SK-N-SH (cell line): ENCODE measurements around the gene LCE2B.

Experiments
- EP300 ChIP-seq, 2 experiments: IDR thresholded peaks; 2 replicates each; pipeline versions ENCODE4 v1.4.0 to v1.6.1; 2012; ENCODE audit warnings: borderline replicate concordance in 1 of 2, low read depth in 1 of 2, low read length in 1 of 2
- EZH2phosphoT487 ChIP-seq: fragments of 200-600 bp; sonication (generic); IDR thresholded peaks from 2 replicates; pipeline ENCODE4 v1.6.1; 2017; ENCODE audit warnings: low read depth, mixed run types, mild to moderate bottlenecking, antibody characterized with exemption, moderate library complexity, borderline replicate concordance
- FOXJ3 ChIP-seq: sonication (generic); formaldehyde crosslinking; IDR thresholded peaks from 2 replicates; pipeline ENCODE4 v1.5.1; 2020; ENCODE audit warnings: mild to moderate bottlenecking, missing genetic modification reagents
- FOXM1 ChIP-seq: IDR thresholded peaks from 2 replicates; pipeline ENCODE4 v1.4.0; 2012; ENCODE audit warnings: low read depth, mild to moderate bottlenecking
- POLR2AphosphoS5 ChIP-seq: IDR thresholded peaks from 2 replicates; pipeline ENCODE4 v1.6.1; 2012; ENCODE audit warnings: low read depth, low read length
- RAD21 ChIP-seq: IDR thresholded peaks from 2 replicates; pipeline ENCODE4 v1.6.1; 2012; ENCODE audit warnings: mild to moderate bottlenecking, low read length
- RXRA ChIP-seq: IDR thresholded peaks from 2 replicates; pipeline ENCODE4 v1.4.0; 2012; ENCODE audit warnings: low read depth, mild to moderate bottlenecking, borderline replicate concordance
- SIN3A ChIP-seq: IDR thresholded peaks from 2 replicates; pipeline ENCODE4 v1.6.1; 2012; ENCODE audit warnings: low read depth, mild to moderate bottlenecking, low read length, moderate library complexity, borderline replicate concordance
- YY1 ChIP-seq: IDR thresholded peaks from 2 replicates; pipeline ENCODE4 v1.4.0; 2012; ENCODE audit warnings: low read depth, mild to moderate bottlenecking
- TF ChIP-seq, protein P1 (sequence below): fragments of 200-600 bp; sonication (generic); IDR thresholded peaks from 2 replicates; pipeline ENCODE4 v1.6.1; 2017; ENCODE audit warnings: antibody characterized with exemption, mild to moderate bottlenecking, moderate library complexity
- TF ChIP-seq, protein P2 (sequence below): IDR thresholded peaks from 2 replicates; pipeline ENCODE4 v1.6.1; 2012; ENCODE audit warnings: mild to moderate bottlenecking, low read depth, low read length, moderate library complexity
- TF ChIP-seq, protein P3 (sequence below): IDR thresholded peaks from 2 replicates; pipeline ENCODE4 v1.4.0; 2012; ENCODE audit warnings: low read depth
- TF ChIP-seq, protein P4 (sequence below): fragments of 150-350 bp; IDR thresholded peaks from 2 replicates; pipeline ENCODE4 v1.6.1; 2017; ENCODE audit warnings: antibody characterized with exemption, low read length, low read depth, borderline replicate concordance

DNA sequence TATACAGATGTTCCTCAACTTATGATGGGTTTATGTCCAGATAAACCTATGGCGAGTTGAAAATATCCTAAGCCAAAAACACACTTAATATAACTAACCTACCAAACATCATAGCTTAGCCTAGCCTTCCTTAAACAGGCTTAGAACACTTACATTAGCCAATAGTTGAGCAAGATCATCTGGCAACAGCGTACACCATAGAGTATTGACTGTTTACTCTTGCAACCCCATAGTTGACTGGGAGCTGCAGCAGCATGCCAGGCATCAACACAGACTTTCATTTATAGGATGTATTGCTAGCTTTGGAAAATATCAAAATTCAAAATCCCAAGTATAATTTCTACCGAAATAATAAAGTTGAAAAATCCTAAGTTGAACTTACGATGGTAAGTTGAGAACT, 28.2 kb upstream of the LCE2B start:
- TF ChIP-seq, protein P1, sequence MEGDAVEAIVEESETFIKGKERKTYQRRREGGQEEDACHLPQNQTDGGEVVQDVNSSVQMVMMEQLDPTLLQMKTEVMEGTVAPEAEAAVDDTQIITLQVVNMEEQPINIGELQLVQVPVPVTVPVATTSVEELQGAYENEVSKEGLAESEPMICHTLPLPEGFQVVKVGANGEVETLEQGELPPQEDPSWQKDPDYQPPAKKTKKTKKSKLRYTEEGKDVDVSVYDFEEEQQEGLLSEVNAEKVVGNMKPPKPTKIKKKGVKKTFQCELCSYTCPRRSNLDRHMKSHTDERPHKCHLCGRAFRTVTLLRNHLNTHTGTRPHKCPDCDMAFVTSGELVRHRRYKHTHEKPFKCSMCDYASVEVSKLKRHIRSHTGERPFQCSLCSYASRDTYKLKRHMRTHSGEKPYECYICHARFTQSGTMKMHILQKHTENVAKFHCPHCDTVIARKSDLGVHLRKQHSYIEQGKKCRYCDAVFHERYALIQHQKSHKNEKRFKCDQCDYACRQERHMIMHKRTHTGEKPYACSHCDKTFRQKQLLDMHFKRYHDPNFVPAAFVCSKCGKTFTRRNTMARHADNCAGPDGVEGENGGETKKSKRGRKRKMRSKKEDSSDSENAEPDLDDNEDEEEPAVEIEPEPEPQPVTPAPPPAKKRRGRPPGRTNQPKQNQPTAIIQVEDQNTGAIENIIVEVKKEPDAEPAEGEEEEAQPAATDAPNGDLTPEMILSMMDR = no peak
- TF ChIP-seq RAD21 = no peak
- TF ChIP-seq EZH2phosphoT487 = no peak
- TF ChIP-seq YY1 = no peak
- no peak for TF ChIP-seq RXRA
- TF ChIP-seq POLR2AphosphoS5 = no peak
- TF ChIP-seq SIN3A = no peak
- TF ChIP-seq FOXJ3 (CRISPR knock-in tag) = no peak
- TF ChIP-seq, protein P2, sequence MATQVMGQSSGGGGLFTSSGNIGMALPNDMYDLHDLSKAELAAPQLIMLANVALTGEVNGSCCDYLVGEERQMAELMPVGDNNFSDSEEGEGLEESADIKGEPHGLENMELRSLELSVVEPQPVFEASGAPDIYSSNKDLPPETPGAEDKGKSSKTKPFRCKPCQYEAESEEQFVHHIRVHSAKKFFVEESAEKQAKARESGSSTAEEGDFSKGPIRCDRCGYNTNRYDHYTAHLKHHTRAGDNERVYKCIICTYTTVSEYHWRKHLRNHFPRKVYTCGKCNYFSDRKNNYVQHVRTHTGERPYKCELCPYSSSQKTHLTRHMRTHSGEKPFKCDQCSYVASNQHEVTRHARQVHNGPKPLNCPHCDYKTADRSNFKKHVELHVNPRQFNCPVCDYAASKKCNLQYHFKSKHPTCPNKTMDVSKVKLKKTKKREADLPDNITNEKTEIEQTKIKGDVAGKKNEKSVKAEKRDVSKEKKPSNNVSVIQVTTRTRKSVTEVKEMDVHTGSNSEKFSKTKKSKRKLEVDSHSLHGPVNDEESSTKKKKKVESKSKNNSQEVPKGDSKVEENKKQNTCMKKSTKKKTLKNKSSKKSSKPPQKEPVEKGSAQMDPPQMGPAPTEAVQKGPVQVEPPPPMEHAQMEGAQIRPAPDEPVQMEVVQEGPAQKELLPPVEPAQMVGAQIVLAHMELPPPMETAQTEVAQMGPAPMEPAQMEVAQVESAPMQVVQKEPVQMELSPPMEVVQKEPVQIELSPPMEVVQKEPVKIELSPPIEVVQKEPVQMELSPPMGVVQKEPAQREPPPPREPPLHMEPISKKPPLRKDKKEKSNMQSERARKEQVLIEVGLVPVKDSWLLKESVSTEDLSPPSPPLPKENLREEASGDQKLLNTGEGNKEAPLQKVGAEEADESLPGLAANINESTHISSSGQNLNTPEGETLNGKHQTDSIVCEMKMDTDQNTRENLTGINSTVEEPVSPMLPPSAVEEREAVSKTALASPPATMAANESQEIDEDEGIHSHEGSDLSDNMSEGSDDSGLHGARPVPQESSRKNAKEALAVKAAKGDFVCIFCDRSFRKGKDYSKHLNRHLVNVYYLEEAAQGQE = no peak
- TF ChIP-seq EP300 (IDR thresholded peaks at IDR 0.05; ENCODE audit: borderline replicate concordance in 1 of 2, low read depth in 1 of 2, low read length in 1 of 2) = no peak
- TF ChIP-seq, protein P3, sequence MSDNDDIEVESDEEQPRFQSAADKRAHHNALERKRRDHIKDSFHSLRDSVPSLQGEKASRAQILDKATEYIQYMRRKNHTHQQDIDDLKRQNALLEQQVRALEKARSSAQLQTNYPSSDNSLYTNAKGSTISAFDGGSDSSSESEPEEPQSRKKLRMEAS = no peak
- TF ChIP-seq, protein P4, sequence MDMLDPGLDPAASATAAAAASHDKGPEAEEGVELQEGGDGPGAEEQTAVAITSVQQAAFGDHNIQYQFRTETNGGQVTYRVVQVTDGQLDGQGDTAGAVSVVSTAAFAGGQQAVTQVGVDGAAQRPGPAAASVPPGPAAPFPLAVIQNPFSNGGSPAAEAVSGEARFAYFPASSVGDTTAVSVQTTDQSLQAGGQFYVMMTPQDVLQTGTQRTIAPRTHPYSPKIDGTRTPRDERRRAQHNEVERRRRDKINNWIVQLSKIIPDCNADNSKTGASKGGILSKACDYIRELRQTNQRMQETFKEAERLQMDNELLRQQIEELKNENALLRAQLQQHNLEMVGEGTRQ = no peak
- TF ChIP-seq FOXM1 = no peak
